Lung (tissue), 16 donors: ENCODE data around the gene TMEM247. TPM values are rescaled to one million over a fixed set of nuclear protein-coding genes. Genes with fewer than 3 reads are reported as not detected.

Source experiments
- ATAC-seq: fragments of 200-7000 bp; cut with Tn5 transposase; one replicate; pipeline ENCODE4 v1.9.1; 2020; ENCODE audit warnings: moderate number of reproducible peaks; ENCODE audit not compliant: insufficient read depth, low FRiP score
- DNase-seq, 3 donors: peaks; one replicate each; pipeline ENCODE4 v3.0.0-alpha.2; 2013 to 2017
- H3K27ac ChIP-seq, 2 donors: one replicate each; pipeline ENCODE4 v1.5.1; 2013; ENCODE audit warnings: mild to moderate bottlenecking in 2 of 2, moderate library complexity in 2 of 2, control low read depth in 1 of 2, inconsistent platforms in 1 of 2, low read depth in 1 of 2, low read length in 1 of 2
- H3K27me3 ChIP-seq, 3 donors: one replicate each; pipeline ENCODE4 v1.5.1; 2013; ENCODE audit warnings: low read length in 2 of 3; ENCODE audit not compliant: control insufficient read depth in 3 of 3, insufficient read depth in 3 of 3
- H3K36me3 ChIP-seq, 4 donors: one replicate each; pipeline ENCODE4 v1.5.1; 2013; ENCODE audit warnings: low read length in 4 of 4, mild to moderate bottlenecking in 1 of 4, moderate library complexity in 1 of 4; ENCODE audit not compliant: control insufficient read depth in 4 of 4, insufficient read depth in 4 of 4
- H3K4me1 ChIP-seq, 5 donors: one replicate each; pipeline ENCODE4 v1.5.1; 2013; ENCODE audit warnings: low read length in 5 of 5, mild to moderate bottlenecking in 2 of 5, moderate library complexity in 1 of 5; ENCODE audit not compliant: control insufficient read depth in 5 of 5, insufficient read depth in 5 of 5
- H3K4me3 ChIP-seq: one replicate; pipeline ENCODE4 v1.5.1; 2013; ENCODE audit warnings: mild to moderate bottlenecking, control low read depth, moderate library complexity
- H3K9ac ChIP-seq, 2 donors: one replicate each; pipeline ENCODE4 v1.5.1; 2013; ENCODE audit warnings: low read length in 2 of 2, control low read depth in 1 of 2; ENCODE audit not compliant: insufficient read depth in 1 of 2
- H3K9me3 ChIP-seq, 4 donors: one replicate each; pipeline ENCODE4 v1.5.1; 2013; ENCODE audit warnings: low read length in 3 of 4, mild to moderate bottlenecking in 1 of 4, moderate library complexity in 1 of 4; ENCODE audit not compliant: control insufficient read depth in 4 of 4, insufficient read depth in 3 of 4
- CTCF ChIP-seq: IDR thresholded peaks from 2 replicates; pipeline ENCODE4 v1.5.1; 2012; ENCODE audit warnings: mild to moderate bottlenecking; ENCODE audit errors: control extremely low read depth, extremely low read depth
- WGBS, 2 donors: extraction: QIAGEN DNeasy Blood & Tissue Kit; methylation state at CpG; one replicate each; pipeline ENCODE4 v1.1.7; 2013; 5-methylcytosine and 5-hydroxymethylcytosine counted together
- long read RNA-seq, 5 donors: transcript quantifications; one replicate each; lab custom pipeline, GENCODE V29; 2026
- polyA plus RNA-seq, 2 donors: library from polyadenylated mRNA; stranded (reverse); fragments of 200-250 nt; gene quantifications; one replicate each; pipeline ENCODE4 v1.2.1, GENCODE V29; 2013
- total RNA-seq, 2 donors: library from RNA; depleted of rRNA in 1 of 2; stranded (reverse); fragments of >200 nt in 1 of 2; gene quantifications; one replicate each; pipeline ENCODE4 v1.2.1, GENCODE V29; 2014 to 2021
- donor health status: control.
- donor health status: control.
- donor health status: Bipolar disorder and iron deficiency.
- donor health status: healthy.
- donor health status: DM: yes; HTN: yes; CAD: no.

The TMEM247 gene
- total RNA-seq (not detected), polyA plus RNA-seq (not detected)
- long read RNA-seq, donor 1, result 0 reads
- long read RNA-seq, donor 2, result 0 reads
- long read RNA-seq, donor 3, result 0 reads
- long read RNA-seq, donor 4, result 0 reads
- long read RNA-seq, donor 5, result 0 reads

GRCh38 chr2:46479265-46479664, at the start of gene TMEM247:
TMEM247 (plus strand) TSS chr2:46479565.
- no peak for ATAC-seq
- Histone ChIP-seq H3K27ac (no peak within 1 kb of the TSS), H3K4me3 (no peak within 1 kb of the TSS), H3K9me3 (no peaks in the 10 kb centered on the region), H3K36me3 (no peaks in the 10 kb centered on the region), H3K4me1 (peaks cover 0 to 12% (median 0%) of the 10 kb centered on the region in 5 donors), H3K27me3 (no peaks in the 10 kb centered on the region), H3K9ac (no peak within 1 kb of the TSS)
- 76 to 77% methylated on average over 5 of the region's 5 CpGs for WGBS, 2 donors
- TF ChIP-seq CTCF, result no peak
- DNase-seq, result no peak

GRCh38 chr2:46430413-46430812, 49.0 kb upstream of the TMEM247 start:
- Histone ChIP-seq H3K9ac (no peak overlapping the region), H3K36me3 (no peaks in the 10 kb centered on the region), H3K4me3 (no peak overlapping the region), H3K4me1 (peaks cover 0 to 6% (median 1%) of the 10 kb centered on the region in 5 donors), H3K9me3 (no peaks in the 10 kb centered on the region), H3K27ac (no peak overlapping the region), H3K27me3 (no peaks in the 10 kb centered on the region)
- no peak for ATAC-seq
- no peak for TF ChIP-seq CTCF
- no peak for DNase-seq
- 93 to 97% methylated on average over 1 of the region's 1 CpG for WGBS, 2 donors

- Histone ChIP-seq H3K27ac (no peak overlapping the region), H3K4me3 (no peak overlapping the region), H3K36me3 (no peaks in the 10 kb centered on the region), H3K4me1 (peaks cover 0 to 12% (median 3%) of the 10 kb centered on the region in 5 donors), H3K9me3 (no peaks in the 10 kb centered on the region), H3K9ac (no peak overlapping the region), H3K27me3 (no peaks in the 10 kb centered on the region)
- ATAC-seq (no peak), DNase-seq (no peak)
- 45 to 83% methylated on average over 1 of the region's 1 CpG for WGBS, 2 donors
- TF ChIP-seq CTCF, result no peak
These were observed 48.4 kb upstream of the TMEM247 start for GRCh38 chr2:46430992-46431391.
